Measurements from ENCODE around the gene TSPO2. TPM values are rescaled to one million over a fixed set of nuclear protein-coding genes. Genes with fewer than 3 reads are reported as not detected.

The TSPO2 gene
- total RNA-seq, 1 donor from 2014 or later = not detected

- no peak for DNase-seq (ENCODE audit: low spot score)
These were observed 33.7 kb downstream of the TSPO2 start for GRCh38 chr6:41075651-41076626.

- DNase-seq (ENCODE audit: low spot score) = no peak
These were observed 35.3 kb downstream of the TSPO2 start for GRCh38 chr6:41077536-41077935.

- DNase-seq (ENCODE audit: low spot score) = no peak
These were observed 35.8 kb downstream of the TSPO2 start for GRCh38 chr6:41078101-41078500.

- no peak for DNase-seq (ENCODE audit: low spot score)
These were observed 36.8 kb downstream of the TSPO2 start for GRCh38 chr6:41079080-41079479.

- no peak for DNase-seq (ENCODE audit: low spot score)
These were observed 38.4 kb downstream of the TSPO2 start for GRCh38 chr6:41080621-41081020.

GRCh38 chr6:41083072-41083471 lies 40.8 kb downstream of the TSPO2 start:
- no peak for DNase-seq (ENCODE audit: low spot score)

GRCh38 chr6:41085182-41085581 lies 42.9 kb downstream of the TSPO2 start:
- DNase-seq (ENCODE audit: low spot score) = no peak

- DNase-seq (ENCODE audit: low spot score) = no peak
These were observed 46.2 kb downstream of the TSPO2 start for GRCh38 chr6:41088451-41088850.

- no peak for DNase-seq (ENCODE audit: low spot score)
These were observed 48.8 kb downstream of the TSPO2 start for GRCh38 chr6:41090841-41091761.

- no peak for DNase-seq (ENCODE audit: low spot score)
These were observed 50.3 kb downstream of the TSPO2 start for GRCh38 chr6:41092421-41093140.

GRCh38 chr6:41093729-41094128 lies 51.5 kb downstream of the TSPO2 start:
- DNase-seq (ENCODE audit: low spot score) = no peak

Other genes starting within 250 kb of the TSPO2 start
- gene UNC5CL, start 3.2 kb upstream of the TSPO2 start, total RNA-seq = 1.6 TPM
- gene APOBEC2, start 10.7 kb downstream of the TSPO2 start, total RNA-seq = 0.57 TPM
- gene OARD1, start 29.9 kb downstream of the TSPO2 start, total RNA-seq = 24.1 TPM
- gene NFYA, start 30.5 kb downstream of the TSPO2 start, total RNA-seq = 33.2 TPM
- 0.86 TPM for gene TREML1, start 111.9 kb downstream of the TSPO2 start, total RNA-seq
- 9.4 TPM for gene TREM2, start 120.6 kb downstream of the TSPO2 start, total RNA-seq
- 0.16 TPM for gene TREML2, start 158.7 kb downstream of the TSPO2 start, total RNA-seq
- gene TREML4, start 185.9 kb downstream of the TSPO2 start, total RNA-seq = not detected
- gene TREM1, start 244.2 kb downstream of the TSPO2 start, total RNA-seq = 2.2 TPM

Data from ureter (tissue), 1 donor.